Measurements from ENCODE around the gene CYP27A1.

- TF ChIP-seq PATZ1 (CRISPR knock-in tag; IDR thresholded peaks at IDR 0.05; ENCODE audit: borderline replicate concordance) (no peak), XRCC5 (IDR thresholded peaks at IDR 0.05; ENCODE audit: low read depth, low read length) (no peak), EZH2 (IDR thresholded peaks at IDR 0.05; ENCODE audit: borderline replicate concordance, low read depth, low read length) (no peak), REST (IDR thresholded peaks at IDR 0.05; ENCODE audit: borderline replicate concordance) (no peak), REST (CRISPR knock-in tag; IDR thresholded peaks at IDR 0.05; ENCODE audit: low read depth) (no peak), ZSCAN29 (IDR thresholded peaks at IDR 0.05) (no peak), TAF1 (IDR thresholded peaks at IDR 0.05; ENCODE audit: control insufficient read depth, extremely low read depth, insufficient read depth, low read length, severe bottlenecking) (no peak), CREM (IDR thresholded peaks at IDR 0.05; ENCODE audit: low read depth) (no peak), TBP (optimal IDR thresholded peaks at IDR 0.05; ENCODE audit: low read depth, low read length) (no peak), CTCF (IDR thresholded peaks at IDR 0.05 in 2 of 3, conservative IDR thresholded peaks at IDR 0.05 in 1 of 3; ENCODE audit: insufficient read depth in 2 of 3, low read depth in 1 of 3, low read length in 3 of 3) (no peak), TARDBP (IDR thresholded peaks at IDR 0.05) (no peak), SAFB2 (IDR thresholded peaks at IDR 0.05; ENCODE audit: borderline replicate concordance, low read depth, low read length, severe bottlenecking) (no peak)
Measured at GRCh38 chr2:218755567-218756404, 26.2 kb upstream of the CYP27A1 start.

All from K562 (cell line).